NCI-H748 treated with DMSO at 0.1 percent for 48 hours (cell line): ENCODE results near the gene CBLL1.
A peak's percentile ranks its signal among the peaks of the same experiment; 100 is the strongest.

Experiments
- DNase-seq: peaks from one replicate; lab custom pipeline; 2025; lab: John Stamatoyannopoulos, UW

CBLL1 gene, protein sequence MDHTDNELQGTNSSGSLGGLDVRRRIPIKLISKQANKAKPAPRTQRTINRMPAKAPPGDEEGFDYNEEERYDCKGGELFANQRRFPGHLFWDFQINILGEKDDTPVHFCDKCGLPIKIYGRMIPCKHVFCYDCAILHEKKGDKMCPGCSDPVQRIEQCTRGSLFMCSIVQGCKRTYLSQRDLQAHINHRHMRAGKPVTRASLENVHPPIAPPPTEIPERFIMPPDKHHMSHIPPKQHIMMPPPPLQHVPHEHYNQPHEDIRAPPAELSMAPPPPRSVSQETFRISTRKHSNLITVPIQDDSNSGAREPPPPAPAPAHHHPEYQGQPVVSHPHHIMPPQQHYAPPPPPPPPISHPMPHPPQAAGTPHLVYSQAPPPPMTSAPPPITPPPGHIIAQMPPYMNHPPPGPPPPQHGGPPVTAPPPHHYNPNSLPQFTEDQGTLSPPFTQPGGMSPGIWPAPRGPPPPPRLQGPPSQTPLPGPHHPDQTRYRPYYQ

DNA sequence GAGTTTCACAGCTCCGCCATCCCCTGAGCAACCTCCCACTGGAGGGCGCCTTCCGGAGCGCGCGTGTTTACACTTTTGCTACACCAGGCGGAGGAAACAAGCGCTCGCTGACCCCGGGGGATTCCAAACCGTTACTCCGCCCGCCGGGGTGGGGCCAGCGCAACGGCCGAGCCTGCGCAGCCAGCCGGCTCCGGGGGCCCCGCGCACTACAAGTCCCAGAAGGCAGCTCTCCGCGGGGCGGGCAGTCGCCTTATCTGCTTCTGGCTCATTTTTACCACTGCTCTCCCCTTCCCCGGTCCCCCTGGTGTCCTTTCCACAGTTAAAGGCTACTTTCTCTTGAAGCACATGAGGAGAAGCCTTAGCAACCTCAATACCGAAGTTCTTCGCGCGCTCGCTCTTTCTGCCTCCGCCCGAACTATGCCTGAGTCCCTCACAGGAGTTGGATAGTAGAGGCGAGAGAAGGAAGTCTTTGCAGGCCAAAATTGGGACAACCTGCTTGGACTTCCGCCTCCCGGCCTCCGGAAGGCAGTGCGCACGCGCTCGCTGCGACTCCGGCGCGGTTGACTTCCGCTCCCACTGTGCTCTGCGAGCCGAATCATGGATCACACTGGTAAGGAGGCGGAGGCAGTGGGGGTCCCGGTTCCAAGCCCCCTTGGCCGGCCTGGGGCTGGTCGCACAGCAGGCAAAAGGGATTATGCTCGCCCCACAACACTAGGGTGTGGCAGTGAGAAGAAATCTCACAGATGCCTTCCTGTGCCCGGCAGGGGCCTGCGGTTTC is at the start of gene CBLL1:
Gene CBLL1 (plus strand): TSS at position 576 of the 778 bp plus-strand sequence. CDS start 22 bp downstream, at position 598.
- peak; percentile 88 for DNase-seq

DNA sequence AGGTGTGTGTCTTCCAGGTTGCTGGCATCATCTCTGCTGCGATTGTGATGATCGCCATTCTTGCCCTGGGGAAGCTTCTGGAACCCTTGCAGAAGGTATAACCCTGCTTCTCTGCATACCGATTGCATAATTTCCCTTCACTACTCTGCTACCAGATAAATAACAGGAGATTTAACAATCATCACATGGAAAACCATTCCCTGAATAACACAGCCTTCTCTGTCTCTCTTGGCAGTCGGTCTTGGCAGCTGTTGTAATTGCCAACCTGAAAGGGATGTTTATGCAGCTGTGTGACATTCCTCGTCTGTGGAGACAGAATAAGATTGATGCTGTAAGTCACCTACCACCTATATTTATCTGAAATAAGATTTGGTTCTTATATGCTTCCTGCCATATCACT is 49.6 kb upstream of the CBLL1 start:
- DNase-seq: no peak

DNA sequence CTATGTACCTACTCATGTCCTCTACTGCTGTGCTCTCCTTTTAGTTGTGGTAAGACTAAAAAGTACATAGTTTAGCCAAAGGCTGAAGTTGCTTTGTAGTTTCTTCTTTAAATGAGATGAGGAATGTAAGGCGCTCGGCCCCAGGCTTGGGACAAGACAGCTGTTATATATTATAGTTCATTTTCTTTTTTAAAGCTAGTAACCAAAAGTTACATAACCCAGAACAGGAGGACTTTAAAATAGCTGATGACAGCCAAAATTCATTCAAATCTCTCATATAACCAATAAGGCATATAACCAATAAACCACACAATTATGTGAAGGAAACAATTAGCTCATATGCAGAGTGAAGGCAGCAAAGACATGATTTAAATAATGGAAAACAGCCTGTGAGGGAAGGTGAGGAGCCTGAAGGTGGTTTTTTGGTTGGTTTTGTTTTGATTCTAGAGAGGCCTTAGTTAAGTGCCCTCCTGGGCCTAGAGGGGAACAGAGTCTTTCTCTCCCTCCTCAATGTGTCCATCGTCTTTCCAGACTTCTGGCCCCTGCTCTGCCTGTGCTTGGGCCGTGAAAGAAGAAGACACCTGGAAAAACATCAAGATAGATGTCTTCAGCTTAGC is 47.5 kb upstream of the CBLL1 start:
- DNase-seq: no peak

DNA sequence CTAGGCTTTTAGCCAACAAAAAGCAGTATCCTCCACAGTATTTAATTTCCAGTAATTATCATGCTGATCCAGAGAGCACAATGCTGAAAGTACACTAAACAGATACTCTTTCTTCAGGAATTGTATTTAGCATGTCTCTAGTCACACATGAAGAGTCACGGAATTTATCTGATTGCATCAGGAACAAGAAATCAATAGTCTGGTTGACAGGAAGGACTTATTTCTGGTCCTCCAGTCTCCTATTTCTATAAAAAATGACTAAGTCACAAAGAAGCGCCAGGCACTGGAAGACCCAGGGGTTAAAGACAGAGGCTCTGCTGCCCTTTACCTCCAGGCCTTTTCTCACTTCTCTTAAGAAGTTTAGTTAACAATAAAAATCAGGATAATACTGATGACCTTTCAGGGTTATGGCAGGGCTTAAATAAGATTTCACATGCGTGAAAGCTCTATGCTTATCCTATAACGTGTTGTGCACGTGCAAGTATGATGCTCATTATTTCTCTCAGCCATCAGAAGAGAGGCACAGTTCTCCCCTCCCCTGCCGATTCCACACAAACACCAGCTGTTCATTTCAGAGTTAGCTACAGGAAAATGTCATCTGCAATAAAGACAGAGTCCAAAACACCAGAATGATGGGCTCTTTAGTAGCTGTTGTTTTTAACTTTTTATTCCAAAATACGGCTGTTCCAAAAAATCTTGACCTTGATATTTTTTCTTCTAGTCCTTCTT is 46.5 kb upstream of the CBLL1 start:
- DNase-seq: no peak

DNA sequence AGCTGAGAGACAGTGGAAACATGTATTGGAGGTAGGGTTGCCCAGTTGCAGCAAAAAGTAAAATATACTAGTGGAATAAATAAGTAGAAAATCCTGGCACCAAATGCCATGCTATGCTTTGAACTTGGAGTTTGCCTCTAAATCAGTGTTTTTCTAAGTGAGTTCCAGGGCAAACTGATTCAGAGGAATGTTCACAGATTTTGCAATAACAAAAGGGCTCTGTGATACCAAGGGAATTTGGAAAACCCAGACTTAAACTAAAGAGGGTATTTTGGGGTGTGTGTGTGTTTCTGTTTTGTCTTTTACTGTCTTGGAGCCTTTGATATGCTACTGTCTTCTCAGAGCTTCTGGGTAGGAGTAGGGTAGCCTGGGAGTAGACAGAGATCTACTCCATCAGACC is 43.4 kb upstream of the CBLL1 start:
- no peak for DNase-seq

DNA sequence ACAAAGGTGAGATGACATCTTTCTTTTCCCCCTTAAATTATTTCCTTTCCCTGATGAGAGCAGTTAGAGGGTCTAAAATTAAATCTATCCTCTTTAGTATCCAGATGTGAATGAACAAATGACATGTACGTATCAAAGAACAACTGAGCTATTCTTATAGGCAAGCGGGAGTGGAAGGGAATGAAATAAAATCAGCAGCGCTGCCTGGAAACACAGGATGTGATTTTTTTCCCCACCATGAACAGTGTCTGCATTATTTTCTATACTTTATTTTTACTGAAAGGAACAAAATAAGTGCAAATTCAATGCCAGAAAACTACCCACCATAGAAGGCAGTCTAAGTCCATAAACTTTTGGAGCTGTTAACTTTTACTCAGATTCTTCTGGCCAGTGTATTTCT is 42.8 kb upstream of the CBLL1 start:
- DNase-seq: no peak

DNA sequence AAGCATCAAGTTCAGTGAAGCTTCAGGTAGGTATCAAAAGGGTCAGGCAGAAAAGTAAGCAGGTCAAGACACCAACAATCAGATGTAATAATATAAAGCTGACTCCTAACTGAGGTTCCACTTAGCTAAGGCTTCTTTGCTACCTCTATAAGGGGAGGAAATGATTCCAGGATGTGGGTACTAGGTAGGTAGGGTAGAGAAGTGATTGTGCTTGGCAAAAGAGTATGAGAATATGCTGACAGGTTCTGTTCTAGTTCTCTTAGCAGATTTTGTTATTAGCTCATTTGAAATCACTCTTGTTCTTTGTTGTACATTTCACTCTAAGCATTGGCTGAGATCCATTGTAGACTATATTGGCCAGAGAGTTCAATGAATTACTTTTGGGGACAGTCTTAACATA is 40.7 kb upstream of the CBLL1 start:
- DNase-seq: no peak

DNA sequence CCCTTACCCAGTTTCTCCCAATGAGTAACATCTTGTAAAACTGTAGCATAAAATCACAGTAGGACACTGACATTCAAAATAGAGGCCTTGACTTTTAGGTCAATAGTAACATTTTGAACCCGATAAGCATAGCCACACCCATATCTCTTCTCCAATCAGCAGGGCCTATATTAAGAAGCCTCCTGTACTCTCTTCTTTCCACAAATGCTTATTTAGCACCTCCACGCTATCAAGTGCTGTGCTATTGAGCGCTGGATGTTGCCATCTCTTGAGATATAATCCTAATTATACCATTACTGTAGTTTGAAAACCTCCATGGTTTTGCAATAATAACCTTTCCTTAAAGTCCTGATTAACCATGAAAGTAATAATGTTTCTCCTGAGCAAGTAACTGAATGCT is 40.1 kb upstream of the CBLL1 start:
- no peak for DNase-seq

DNA sequence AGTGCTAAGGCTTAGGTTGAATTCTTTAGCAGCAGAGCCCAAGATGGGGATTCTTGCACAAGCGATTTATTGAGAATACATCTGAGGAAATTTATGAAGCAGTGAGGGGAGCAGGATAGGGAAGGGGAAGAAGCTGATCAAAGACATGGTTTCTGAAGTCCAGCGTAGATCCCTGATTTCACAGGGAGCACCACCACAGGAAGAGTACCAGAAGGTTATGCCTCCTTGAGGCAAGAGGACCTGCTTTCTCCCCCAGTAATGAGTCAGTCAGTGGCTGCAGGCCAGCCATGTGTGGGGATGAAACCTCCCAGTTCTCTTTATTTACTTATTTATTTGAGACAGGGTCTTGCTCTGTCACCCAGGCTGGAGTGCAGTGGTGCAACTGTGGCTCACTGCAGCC is 35.0 kb upstream of the CBLL1 start:
- no peak for DNase-seq

DNA sequence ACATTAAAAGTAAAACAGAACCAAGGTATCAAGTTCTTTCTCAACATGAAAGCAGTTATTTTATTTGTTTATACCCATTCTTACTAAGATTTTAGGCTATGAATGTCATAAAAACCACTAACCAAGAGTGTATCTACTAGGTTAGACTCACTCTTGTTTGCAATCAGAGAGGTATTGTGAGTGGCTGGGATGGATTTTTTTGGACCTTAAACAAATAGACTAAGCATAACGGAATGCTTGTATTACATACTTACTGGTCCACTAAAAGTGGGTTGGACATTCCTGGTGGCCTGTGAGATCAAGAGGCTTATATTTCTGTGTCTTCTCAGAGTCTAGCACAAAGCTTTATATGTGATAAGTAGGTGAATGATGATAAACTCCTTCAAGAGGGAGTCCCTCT is 32.6 kb upstream of the CBLL1 start:
- no peak for DNase-seq

DNA sequence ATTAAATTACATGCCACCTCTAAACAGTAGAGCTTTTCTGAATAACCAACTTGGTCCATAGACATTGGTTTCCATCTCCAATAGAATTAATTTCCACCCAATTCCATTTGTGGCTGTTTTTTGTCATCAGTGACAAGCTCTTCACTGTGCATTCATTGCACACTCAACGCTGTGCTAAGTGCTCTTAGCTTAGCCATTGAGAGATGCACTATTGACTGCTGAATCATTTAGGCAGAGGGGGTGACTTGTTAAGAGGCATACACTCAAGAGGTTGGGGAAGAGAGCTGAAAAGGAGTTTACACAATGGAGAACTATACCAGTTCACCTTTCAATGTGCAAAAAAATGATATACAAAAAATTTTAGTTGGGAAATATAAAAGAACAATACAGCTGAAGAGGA is 31.9 kb upstream of the CBLL1 start:
- no peak for DNase-seq

DNA sequence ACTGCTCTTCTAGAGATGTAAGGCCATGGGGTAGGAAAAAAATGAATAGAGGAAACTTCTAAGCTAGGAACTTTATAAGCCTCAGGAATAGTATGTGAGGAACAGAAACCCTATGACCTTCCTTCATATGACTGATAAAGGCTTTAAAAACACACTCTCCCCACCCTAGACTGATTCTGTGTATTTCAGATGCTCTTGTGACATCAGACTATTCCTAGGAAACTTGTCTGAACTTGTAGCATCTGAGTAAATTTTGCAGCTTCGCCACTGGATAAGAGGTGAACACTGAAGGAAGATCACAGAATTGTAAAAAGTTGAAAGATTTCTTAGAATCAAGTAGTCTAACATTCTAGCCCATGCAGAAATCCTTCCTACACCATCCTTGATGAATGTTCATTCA is 31.0 kb upstream of the CBLL1 start:
- DNase-seq: no peak

DNA sequence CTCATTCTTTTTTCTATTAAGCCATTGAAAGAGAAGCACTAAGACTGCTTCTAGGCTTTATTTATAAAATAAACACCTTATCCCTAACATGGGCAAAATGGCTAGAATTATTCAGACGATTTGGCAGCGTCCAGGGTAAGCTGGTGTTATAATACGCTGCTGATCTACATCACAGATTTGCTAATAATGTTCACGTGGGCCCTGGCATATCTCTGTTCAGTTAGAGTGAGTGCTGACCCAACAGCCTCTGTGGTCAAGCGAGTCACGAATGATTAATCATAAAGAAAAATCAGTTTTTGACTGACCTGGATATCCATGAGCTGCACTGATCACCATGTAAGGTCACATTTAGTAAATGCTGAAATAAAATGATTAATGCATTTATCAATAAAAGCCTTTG is 28.4 kb upstream of the CBLL1 start:
- no peak for DNase-seq

DNA sequence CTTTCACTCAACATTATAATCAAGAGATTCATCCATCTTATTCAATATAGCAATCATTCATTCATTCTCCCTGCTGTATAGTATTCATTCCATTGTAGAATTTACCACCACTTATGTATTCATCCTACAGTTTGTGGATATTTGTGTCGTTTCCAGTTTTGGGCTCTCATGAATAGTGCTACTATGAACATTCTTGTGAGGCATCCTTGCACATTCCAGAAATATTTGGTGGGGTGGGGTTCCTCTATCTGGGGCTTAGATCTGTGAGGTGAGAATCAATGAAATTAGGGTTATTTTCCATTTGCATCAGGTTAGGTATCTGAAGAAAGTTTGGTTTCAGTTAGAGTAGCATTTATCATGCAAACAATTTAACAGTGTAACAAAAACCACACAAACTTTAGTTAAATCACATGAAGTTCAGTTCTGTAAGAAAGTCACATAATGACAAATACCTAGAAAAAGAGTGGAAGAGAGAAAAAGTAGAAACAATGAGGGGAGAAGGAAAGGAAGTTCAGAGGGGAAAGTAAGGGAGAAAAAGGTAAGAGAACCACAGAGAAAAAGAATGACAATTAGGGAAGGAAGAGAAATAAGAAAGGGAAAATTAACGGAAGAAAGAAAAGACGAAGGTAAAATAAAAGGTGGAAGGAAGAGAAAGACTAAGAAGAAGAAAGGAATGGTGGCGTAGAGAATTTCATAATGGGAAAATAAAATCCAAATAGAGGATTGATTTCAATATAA is 25.3 kb upstream of the CBLL1 start:
- no peak for DNase-seq

DNA sequence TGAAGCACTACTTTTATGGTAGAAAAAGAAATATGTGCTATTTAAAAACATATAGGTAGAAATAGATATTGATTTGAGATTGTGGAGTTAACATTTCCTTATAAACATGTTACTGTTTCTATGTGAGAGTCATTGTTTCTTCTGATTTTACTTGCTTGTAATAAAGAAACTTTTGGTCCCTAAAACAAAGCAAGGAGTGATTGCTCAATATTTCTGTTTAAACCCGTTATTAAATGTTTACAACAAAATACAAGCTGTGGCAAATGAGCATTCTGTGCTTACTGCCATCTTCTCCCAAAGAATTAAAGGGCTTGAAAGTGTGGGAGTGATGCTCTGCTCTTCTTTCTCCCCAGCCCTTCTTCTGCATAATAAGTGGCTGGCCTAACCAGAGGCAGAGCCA is 22.7 kb upstream of the CBLL1 start:
- DNase-seq: no peak

DNA sequence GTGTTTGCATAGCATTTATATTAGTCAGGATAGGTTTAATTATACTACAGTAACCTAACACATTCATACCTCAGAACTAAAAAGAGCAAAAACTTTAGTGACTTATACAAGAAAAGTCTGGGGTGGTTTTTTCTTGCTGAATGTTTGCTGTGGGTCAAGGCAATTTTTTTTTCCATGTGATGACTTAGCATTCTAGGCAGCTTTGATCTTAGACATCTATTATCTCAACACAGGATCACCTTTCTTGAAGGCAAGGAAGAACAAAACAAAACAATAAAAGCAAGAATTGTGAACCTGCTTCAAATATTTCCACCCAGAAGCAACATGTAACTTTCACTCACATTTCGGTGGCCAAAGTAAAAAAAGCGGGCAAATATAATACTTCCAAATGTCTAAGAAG is 20.7 kb upstream of the CBLL1 start:
- DNase-seq: no peak

DNA sequence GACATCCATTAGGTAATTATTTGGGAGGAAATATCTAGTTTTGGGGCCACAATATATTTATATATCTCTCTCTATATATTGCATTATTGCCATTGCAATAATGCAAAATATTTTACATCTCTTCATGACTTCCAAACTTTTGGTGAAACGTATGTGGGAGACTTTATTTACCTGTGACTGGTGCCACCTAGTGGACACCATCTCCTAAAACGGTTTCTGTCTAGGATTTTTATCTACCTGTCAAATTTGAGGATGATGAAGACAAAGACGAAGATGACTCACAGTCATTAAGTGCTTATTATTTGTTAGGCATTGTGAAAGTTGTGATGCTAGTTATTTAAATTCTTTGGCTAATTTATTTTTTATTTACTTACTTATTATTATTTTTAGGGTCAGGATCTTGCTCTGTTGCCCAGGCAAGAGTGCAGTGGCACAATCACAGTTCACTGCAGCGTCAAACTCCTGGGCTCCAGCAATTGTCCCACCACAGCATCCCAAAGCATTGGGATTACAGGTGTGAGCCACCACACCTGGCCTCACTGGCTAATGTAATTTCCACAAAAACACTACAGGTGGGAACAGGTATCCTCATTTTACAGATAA is 18.7 kb upstream of the CBLL1 start:
- DNase-seq: peak; percentile 21

DNA sequence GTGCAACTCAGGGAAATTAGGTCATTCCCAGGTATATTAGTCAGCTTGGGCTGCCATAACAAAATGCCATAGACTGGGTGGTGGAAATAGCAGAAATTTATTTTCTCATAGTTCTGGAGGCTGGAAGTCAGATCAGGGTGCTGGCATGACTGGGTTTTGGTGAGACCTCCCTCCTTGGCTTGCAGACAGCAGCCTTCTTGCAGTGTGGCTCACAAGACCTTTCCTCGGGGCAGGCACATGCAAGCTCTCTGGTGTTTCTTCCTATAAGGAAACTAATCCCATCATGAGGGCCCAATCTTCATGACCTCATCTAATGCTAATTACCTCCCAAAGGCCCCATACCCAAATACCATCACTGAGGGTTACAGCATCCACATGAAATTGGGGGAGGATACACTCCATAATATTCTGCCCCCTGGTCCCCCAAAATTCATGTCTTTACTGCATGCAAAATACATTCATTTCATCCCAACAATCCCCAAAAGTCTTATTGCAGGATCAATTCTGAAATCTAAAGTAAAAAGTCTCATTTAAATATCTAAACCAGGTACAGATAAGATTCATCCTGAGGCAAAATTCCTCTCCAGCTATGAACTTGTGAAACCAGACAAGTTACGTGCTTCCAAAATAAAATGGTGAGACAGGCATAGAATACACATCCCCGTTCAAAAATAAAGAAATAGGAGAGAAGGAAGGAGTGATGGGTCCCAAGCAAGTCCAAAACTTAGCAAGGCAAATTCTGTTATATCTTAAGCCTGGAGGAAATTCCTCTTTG is 17.4 kb upstream of the CBLL1 start:
- DNase-seq: no peak

DNA sequence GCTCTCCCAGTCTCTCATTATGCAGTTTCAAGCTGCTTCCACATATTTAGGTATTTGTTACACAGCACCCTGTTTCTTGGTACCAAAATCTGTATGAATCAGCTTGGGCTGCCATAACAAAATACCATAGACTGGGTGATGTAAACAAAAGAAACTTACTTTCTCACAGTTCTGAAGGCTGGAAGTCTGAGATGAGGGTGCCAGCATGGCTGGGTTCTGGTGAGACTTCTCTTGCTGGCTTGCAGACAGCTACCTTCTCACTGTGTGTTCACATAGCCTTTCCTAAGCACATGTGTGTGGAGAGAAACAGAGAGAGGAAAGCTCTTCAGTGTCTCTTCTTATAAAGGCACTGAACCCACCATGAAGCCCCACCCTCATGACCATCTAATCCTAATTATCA is 15.7 kb upstream of the CBLL1 start:
- DNase-seq: no peak
